HCT116 (cell line): Measurements from ENCODE around the gene TMEM209. TPM values are rescaled to one million over a fixed set of nuclear protein-coding genes. Genes with fewer than 3 reads are reported as not detected.
A peak's percentile ranks its signal among the peaks of the same experiment; 100 is the strongest.

Experiments
- ATAC-seq: fragments of 200-7000 bp; cut with Tn5 transposase; 2 replicates; pipeline ENCODE4 v1.9.1; 2020; ENCODE audit warnings: mild to moderate bottlenecking, moderate library complexity
- BruUV-seq: library from RNA; stranded (reverse); fragments of 400-500 nt; replicated peaks from 2 replicates; lab custom pipeline; 2021; lab: Mats Ljungman, UMichigan
- CTCF ChIA-PET: fragments of 300-600 bp; sonication (Branson Sonifier 250); formaldehyde crosslinking; loops from one replicate; lab custom pipeline; 2021; ENCODE audit warnings: antibody characterized with exemption; lab: Charles Lee
- POLR2A ChIA-PET: fragments of 300-600, 350-600 bp; sonication (Branson Sonifier 250); formaldehyde crosslinking; loops from one replicate; lab custom pipeline; 2021; ENCODE audit warnings: antibody characterized with exemption; lab: Charles Lee
- RAD21 ChIA-PET, 2 experiments: fragments of 300-600 bp; sonication (Branson Sonifier 250); formaldehyde crosslinking; loops; one replicate each; lab custom pipeline; 2023; ENCODE audit warnings: low total read pairs in 2 of 2; ENCODE audit not compliant: uncharacterized antibody in 2 of 2, unreplicated experiment in 2 of 2, low non-redundant PET in 1 of 2; lab: Charles Lee
- DNase-seq: peaks from one replicate; pipeline ENCODE4 v3.0.0-alpha.2; 2010; ENCODE audit warnings: low read depth, low spot score
- H2AFZ ChIP-seq: fragments of 200-600 bp; shearing (Covaris generic), sonication (generic); 2 replicates; pipeline ENCODE4 v1.6.1; 2017; ENCODE audit warnings: low read depth, mixed run types, mixed read lengths, antibody characterized with exemption, low read length; ENCODE audit not compliant: poor library complexity, severe bottlenecking
- H3K27ac ChIP-seq: 2 replicates; pipeline ENCODE4 v1.5.1; 2012; ENCODE audit warnings: low read depth, low read length
- H3K27me3 ChIP-seq: fragments of 200-600 bp; sonication (generic); 2 replicates; pipeline ENCODE4 v1.6.1; 2016; ENCODE audit warnings: mixed run types, low read length, mixed read lengths; ENCODE audit not compliant: insufficient read depth
- H3K36me3 ChIP-seq, 2 experiments: fragments of 200-500 bp in 1 of 2; fragments of 200-600 bp in 1 of 2; sonication (Bioruptor generic) in 1 of 2; sonication (generic) in 1 of 2; 2 replicates each; pipeline versions ENCODE4 v1.5.1 to v1.6.1; 2014 to 2016; ENCODE audit warnings: low read length in 2 of 2, inconsistent platforms in 1 of 2, mixed read lengths in 1 of 2, mixed run types in 1 of 2; ENCODE audit not compliant: insufficient read depth in 2 of 2, control insufficient read depth in 1 of 2
- H3K4me1 ChIP-seq, 2 experiments: fragments of 200-600 bp in 1 of 2; sonication (generic) in 1 of 2; 2 replicates each; pipeline versions ENCODE4 v1.5.1 to v1.6.1; 2012 to 2017; ENCODE audit warnings: low read length in 2 of 2, inconsistent platforms in 1 of 2, mild to moderate bottlenecking in 1 of 2, mixed read lengths in 1 of 2, mixed run types in 1 of 2, moderate library complexity in 1 of 2; ENCODE audit not compliant: insufficient read depth in 2 of 2, control insufficient read depth in 1 of 2
- H3K4me2 ChIP-seq: fragments of 200-600 bp; sonication (generic); 2 replicates; pipeline ENCODE4 v1.6.1; 2017; ENCODE audit warnings: mixed run types, low read length, mixed read lengths
- H3K4me3 ChIP-seq, 2 experiments: fragments of 200-600 bp in 1 of 2; sonication (generic) in 1 of 2; replicated peaks in 1 of 2; 2 replicates each; pipeline ENCODE4 v1.5.1; 2011 to 2016; ENCODE audit warnings: low read length in 2 of 2, control low read depth in 1 of 2, low read depth in 1 of 2, mild to moderate bottlenecking in 1 of 2, mixed read lengths in 1 of 2, mixed run types in 1 of 2
- H3K79me2 ChIP-seq: fragments of 200-600 bp; sonication (generic); 2 replicates; pipeline ENCODE4 v1.6.1; 2017; ENCODE audit warnings: mild to moderate bottlenecking, mixed run types, low read length, moderate library complexity, mixed read lengths; ENCODE audit not compliant: insufficient read depth
- H3K9ac ChIP-seq: fragments of 200-600 bp; sonication (generic); 2 replicates; pipeline ENCODE4 v1.6.1; 2016; ENCODE audit warnings: low read length, mixed read lengths
- H3K9me2 ChIP-seq: fragments of 200-600 bp; sonication (generic), shearing (Covaris generic); 2 replicates; pipeline ENCODE4 v1.6.1; 2017; ENCODE audit warnings: mixed run types, mild to moderate bottlenecking, moderate library complexity; ENCODE audit not compliant: insufficient read depth
- H3K9me3 ChIP-seq, 2 experiments: fragments of 200-500 bp in 1 of 2; fragments of 200-600 bp in 1 of 2; sonication (Bioruptor generic) in 1 of 2; sonication (generic) in 1 of 2; 2 replicates each; pipeline ENCODE4 v1.6.1; 2014 to 2017; ENCODE audit warnings: low read length in 2 of 2, mixed read lengths in 2 of 2, inconsistent platforms in 1 of 2, low read depth in 1 of 2, mild to moderate bottlenecking in 1 of 2, mixed run types in 1 of 2, moderate library complexity in 1 of 2; ENCODE audit not compliant: control insufficient read depth in 1 of 2, insufficient read depth in 1 of 2
- H4K20me1 ChIP-seq: fragments of 200-600 bp; sonication (generic), shearing (Covaris generic); 2 replicates; pipeline ENCODE4 v1.6.1; 2017; ENCODE audit warnings: mixed run types, mild to moderate bottlenecking, moderate library complexity; ENCODE audit not compliant: insufficient read depth
- CTCF ChIP-seq, 3 experiments: fragments of 200-600 bp in 1 of 3; sonication (generic) in 1 of 3; IDR thresholded peaks in 2 of 3; conservative IDR thresholded peaks in 1 of 3; 2 replicates each; pipeline ENCODE4 v1.5.1; 2012 to 2017; ENCODE audit warnings: low read depth in 2 of 3, low read length in 2 of 3, antibody characterized with exemption in 1 of 3, borderline replicate concordance in 1 of 3, control low read depth in 1 of 3, mild to moderate bottlenecking in 1 of 3, mixed read lengths in 1 of 3, mixed run types in 1 of 3, moderate library complexity in 1 of 3; ENCODE audit not compliant: insufficient read depth in 1 of 3
- EGR1 ChIP-seq: IDR thresholded peaks from 2 replicates; pipeline ENCODE4 v1.6.1; 2012; ENCODE audit warnings: low read depth
- FOSL1 ChIP-seq: IDR thresholded peaks from 2 replicates; pipeline ENCODE4 v1.6.1; 2012; ENCODE audit warnings: low read depth
- MAX ChIP-seq: IDR thresholded peaks from 2 replicates; pipeline ENCODE4 v1.6.1; 2012
- RAD21 ChIP-seq: IDR thresholded peaks from 2 replicates; pipeline ENCODE4 v1.6.1; 2012; ENCODE audit warnings: low read depth, mild to moderate bottlenecking
- YY1 ChIP-seq: IDR thresholded peaks from 2 replicates; pipeline ENCODE4 v1.6.1; 2011; ENCODE audit warnings: low read length, low read depth, moderate library complexity, mild to moderate bottlenecking; ENCODE audit not compliant: insufficient replicate concordance; ENCODE audit errors: extremely low read depth
- intact Hi-C: fragments of 100-400 bp; cut with micrococcal nuclease; formaldehyde crosslinking; loops from 2 replicates; pipeline ENCODE4 v1.10.0; 2022
- total RNA-seq: library from RNA; stranded (reverse); gene quantifications from one replicate; pipeline ENCODE4 v1.2.1, GENCODE V29; 2021; ENCODE audit not compliant: unreplicated experiment

TMEM209 gene
- total RNA-seq, 1 experiment from 2014 or later, result 35.8 TPM

- H3K9ac ChIP-seq, result no peak overlapping the region
- POLR2A ChIA-PET, result no interaction called here
- H4K20me1 ChIP-seq, result no peaks in the 10 kb centered on the region
- intact Hi-C loops, result loop anchor here (1.0 to 10.0 kb wide), 6 partner anchors 290 to 590 kb away; partner anchors contain the start of gene UBE2H
- no peak overlapping the region for H3K27ac ChIP-seq
- H3K4me1 ChIP-seq, result no peaks in the 10 kb centered on the region
- H3K9me3 ChIP-seq, result no peaks in the 10 kb centered on the region
- no TSS peak for BruUV-seq
- CTCF ChIA-PET, result interaction anchor here (0.5 to 2.9 kb wide), 5 partner anchors 15 to 516 kb away, joined by 3 to 11 read pairs (median 4); no protein-coding TSS in a partner anchor
- DNase-seq, result peak; percentile 24
- H3K27me3 ChIP-seq, result no peaks in the 10 kb centered on the region
- RAD21 ChIA-PET, result no interaction called here
- no peak overlapping the region for H3K4me2 ChIP-seq
- ATAC-seq, result peak; percentile 100
- no peaks in the 10 kb centered on the region for H3K79me2 ChIP-seq
- no peaks in the 10 kb centered on the region for H3K36me3 ChIP-seq
- TF ChIP-seq EGR1, result no peak
- peak; percentile 84 to 95 (median 94) for TF ChIP-seq CTCF (IDR thresholded peaks at IDR 0.05 in 2 of 3, conservative IDR thresholded peaks at IDR 0.05 in 1 of 3; ENCODE audit: borderline replicate concordance in 1 of 3, insufficient read depth in 1 of 3, low read depth in 2 of 3, low read length in 2 of 3)
- TF ChIP-seq FOSL1, result no peak
- TF ChIP-seq RAD21, result peak; percentile 93
- TF ChIP-seq YY1, result peak; percentile 28
- TF ChIP-seq MAX, result no peak
- H2AFZ ChIP-seq, result peak overlapping the region; percentile 99
- H3K4me3 ChIP-seq, result no peak overlapping the region
- H3K9me2 ChIP-seq, result no peaks in the 10 kb centered on the region
Observed at GRCh38 chr7:130242198-130243014, 37.2 kb upstream of the TMEM209 start.
